ENCODE results near the gene UPF3B. TPM values are rescaled to one million over a fixed set of nuclear protein-coding genes. Genes with fewer than 3 reads are reported as not detected.

UPF3B gene
- total RNA-seq, 1 donor from 2014 or later: 2.5 TPM

DNA sequence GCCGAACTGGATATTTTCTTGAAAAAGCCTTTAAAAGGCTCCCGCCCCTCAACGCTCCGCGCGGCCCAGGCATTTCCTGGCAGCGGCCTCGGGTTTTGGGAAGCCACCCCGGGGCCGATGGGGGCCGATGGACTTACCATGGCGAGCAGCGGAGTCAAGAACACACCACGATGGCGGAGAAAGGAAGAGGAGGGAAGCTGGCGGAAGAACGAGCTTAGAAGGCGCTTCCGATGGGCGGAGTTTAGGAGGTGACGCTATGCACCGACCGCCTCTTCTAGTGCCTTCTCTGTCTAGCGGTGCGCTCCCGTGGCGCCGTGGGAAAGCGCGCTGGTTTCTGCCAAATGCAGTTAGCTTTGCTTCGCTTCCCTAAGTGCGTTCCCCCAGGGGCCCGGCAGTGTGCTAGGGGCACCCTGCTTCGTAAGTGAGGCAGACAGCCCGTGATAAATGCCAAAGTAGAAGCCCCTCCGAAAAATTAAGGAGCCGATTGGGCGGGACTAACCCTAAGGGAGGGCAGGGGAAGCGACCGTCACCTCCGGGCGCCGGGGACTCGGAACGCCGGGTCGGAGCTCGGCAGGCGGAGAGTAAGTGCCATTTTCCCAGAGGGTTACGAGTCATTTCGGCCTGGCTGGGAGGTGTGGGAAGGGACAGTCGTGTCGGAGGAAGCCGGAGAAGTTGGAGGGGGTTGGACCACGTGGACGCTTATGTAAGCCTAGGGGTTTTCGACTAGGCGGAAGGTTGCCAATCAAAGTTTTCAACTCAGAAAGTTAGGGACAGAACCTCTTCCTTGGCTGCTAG, 61.1 kb downstream of the UPF3B start, which contains the start of gene RPL39:
TSS of gene RPL39 (minus strand) at position 194 of the 795 bp plus-strand sequence. CDS start at position 140, 54 bp downstream.
- Histone ChIP-seq H3K9me3 (no peaks in the 10 kb centered on the region), H3K4me1 (peaks cover 36% of the 10 kb centered on the region), H3K36me3 (no peaks in the 10 kb centered on the region), H3K4me3 (peak within 1 kb of the TSS; percentile 47 to 48), H3K27ac (peak within 1 kb of the TSS; percentile 91), H3K27me3 (no peaks in the 10 kb centered on the region)
- DNase-seq (ENCODE audit: extremely low spot score in 2 of 2): peak in 1 of 2 donors; percentile 91
- intact Hi-C loops (cut with DNase I): no loop called here
- TF ChIP-seq, protein P1, sequence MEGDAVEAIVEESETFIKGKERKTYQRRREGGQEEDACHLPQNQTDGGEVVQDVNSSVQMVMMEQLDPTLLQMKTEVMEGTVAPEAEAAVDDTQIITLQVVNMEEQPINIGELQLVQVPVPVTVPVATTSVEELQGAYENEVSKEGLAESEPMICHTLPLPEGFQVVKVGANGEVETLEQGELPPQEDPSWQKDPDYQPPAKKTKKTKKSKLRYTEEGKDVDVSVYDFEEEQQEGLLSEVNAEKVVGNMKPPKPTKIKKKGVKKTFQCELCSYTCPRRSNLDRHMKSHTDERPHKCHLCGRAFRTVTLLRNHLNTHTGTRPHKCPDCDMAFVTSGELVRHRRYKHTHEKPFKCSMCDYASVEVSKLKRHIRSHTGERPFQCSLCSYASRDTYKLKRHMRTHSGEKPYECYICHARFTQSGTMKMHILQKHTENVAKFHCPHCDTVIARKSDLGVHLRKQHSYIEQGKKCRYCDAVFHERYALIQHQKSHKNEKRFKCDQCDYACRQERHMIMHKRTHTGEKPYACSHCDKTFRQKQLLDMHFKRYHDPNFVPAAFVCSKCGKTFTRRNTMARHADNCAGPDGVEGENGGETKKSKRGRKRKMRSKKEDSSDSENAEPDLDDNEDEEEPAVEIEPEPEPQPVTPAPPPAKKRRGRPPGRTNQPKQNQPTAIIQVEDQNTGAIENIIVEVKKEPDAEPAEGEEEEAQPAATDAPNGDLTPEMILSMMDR (IDR thresholded peaks at IDR 0.05): no peak
- TF ChIP-seq POLR2A (IDR thresholded peaks at IDR 0.05): peak in 1 of 2 donors; percentile 53
- TF ChIP-seq POLR2AphosphoS5 (IDR thresholded peaks at IDR 0.05; ENCODE audit: insufficient read depth in 1 of 2, low read depth in 1 of 2): peak; percentile 55 to 95

DNA sequence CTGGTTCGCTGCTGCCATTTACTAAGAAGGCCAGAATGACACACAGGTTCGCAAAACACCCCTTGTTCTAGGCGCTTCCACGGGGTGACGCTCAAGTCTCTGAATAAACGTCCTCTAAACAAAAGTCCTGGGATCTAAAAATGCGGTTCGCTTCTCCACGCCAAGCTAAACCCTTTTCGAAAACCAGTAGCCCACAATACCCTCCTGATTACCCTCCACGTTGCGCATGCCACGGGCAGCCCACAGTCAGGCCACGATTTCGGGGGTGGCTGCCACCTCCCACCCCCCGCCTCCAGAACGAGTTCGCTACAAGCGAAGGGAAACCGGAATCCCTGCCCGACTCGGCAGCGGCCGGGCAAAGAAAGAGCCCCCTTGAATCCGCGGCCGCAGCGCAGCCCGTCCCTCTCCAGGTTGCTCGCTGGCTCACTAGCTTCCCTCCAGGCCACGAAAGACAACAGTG, 61.8 kb downstream of the UPF3B start:
- Histone ChIP-seq H3K4me3 (peak overlapping the region; percentile 47 to 48), H3K4me1 (peaks cover 36% of the 10 kb centered on the region), H3K36me3 (no peaks in the 10 kb centered on the region), H3K27me3 (no peaks in the 10 kb centered on the region), H3K9me3 (no peaks in the 10 kb centered on the region), H3K27ac (peak overlapping the region; percentile 91)
- no peak for DNase-seq (ENCODE audit: extremely low spot score in 2 of 2)
- TF ChIP-seq POLR2AphosphoS5 (IDR thresholded peaks at IDR 0.05; ENCODE audit: insufficient read depth in 1 of 2, low read depth in 1 of 2): no peak
- no peak for TF ChIP-seq POLR2A (IDR thresholded peaks at IDR 0.05)
- TF ChIP-seq, protein P1 (IDR thresholded peaks at IDR 0.05): no peak
- intact Hi-C loops (cut with DNase I): no loop called here

DNA sequence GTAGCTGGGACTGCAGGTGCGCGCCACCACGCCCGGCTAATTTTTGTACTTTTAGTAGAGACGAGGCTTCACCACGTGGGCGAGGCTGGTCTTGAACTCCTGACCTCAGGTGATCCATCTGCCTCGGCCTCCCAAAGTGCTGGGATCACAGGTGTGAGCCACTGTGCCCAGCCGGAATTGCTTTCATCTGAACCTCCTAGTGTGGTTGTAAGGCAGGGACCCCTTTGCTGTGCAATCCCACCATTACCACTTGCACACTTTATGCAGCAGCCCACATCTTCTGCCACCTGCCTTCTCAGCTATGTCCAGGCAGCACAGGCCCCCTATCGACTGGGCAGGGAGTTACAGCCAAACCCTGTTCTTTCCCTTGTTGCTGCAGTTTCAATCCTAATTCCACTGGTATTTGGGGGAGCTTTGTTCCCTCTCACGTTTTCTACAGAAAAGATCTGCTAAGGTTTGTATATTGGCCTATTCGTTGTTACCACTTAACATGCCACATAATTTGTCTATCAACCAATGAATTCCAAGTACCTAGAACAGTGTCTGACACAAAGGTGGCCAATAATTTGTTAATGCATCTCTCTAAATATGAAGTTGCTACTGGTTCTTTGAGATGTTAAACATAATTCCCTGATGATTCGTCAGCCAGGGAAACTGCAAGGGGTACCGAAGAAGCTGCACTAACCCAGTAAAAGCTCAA, 67.9 kb downstream of the UPF3B start:
- Histone ChIP-seq H3K4me3 (no peak overlapping the region), H3K27me3 (no peaks in the 10 kb centered on the region), H3K27ac (no peak overlapping the region), H3K9me3 (no peaks in the 10 kb centered on the region), H3K36me3 (no peaks in the 10 kb centered on the region), H3K4me1 (peaks cover 26% of the 10 kb centered on the region)
- TF ChIP-seq, protein P1 (IDR thresholded peaks at IDR 0.05): no peak
- no peak for TF ChIP-seq POLR2AphosphoS5 (IDR thresholded peaks at IDR 0.05; ENCODE audit: insufficient read depth in 1 of 2, low read depth in 1 of 2)
- no peak for TF ChIP-seq POLR2A (IDR thresholded peaks at IDR 0.05)
- intact Hi-C loops (cut with DNase I): no loop called here
- no peak for DNase-seq (ENCODE audit: extremely low spot score in 2 of 2)

Small RNA genes within 50 kb of the gene (small RNA-seq; reads per million reads assigned to genes)
- gene SNORA69: not detected

Other genes with a start within 250 kb of the UPF3B start
- 9.8 TPM for gene NKRF, start 246.5 kb downstream of the UPF3B start, total RNA-seq
- 25.8 TPM for gene SEPTIN6, start 159.8 kb downstream of the UPF3B start, total RNA-seq
- gene SOWAHD, start 94.4 kb downstream of the UPF3B start, total RNA-seq: not detected
- gene RPL39, start 61.3 kb downstream of the UPF3B start, total RNA-seq: 1,813 TPM
- gene RNF113A, start 18.8 kb upstream of the UPF3B start, total RNA-seq: 11.8 TPM
- gene NDUFA1, start 18.9 kb upstream of the UPF3B start, total RNA-seq: 25.8 TPM
- gene AKAP14, start 42.9 kb upstream of the UPF3B start, total RNA-seq: not detected
- gene NKAP, start 90.8 kb upstream of the UPF3B start, total RNA-seq: 6.4 TPM
- gene RHOXF2B, start 224.7 kb upstream of the UPF3B start, total RNA-seq: not detected

Data from vagina (tissue), 2 donors.